Mesendoderm (in vitro differentiated cells): ENCODE data around the gene SLC12A7.

Experiments
- DNase-seq: peaks from one replicate; pipeline ENCODE4 v3.0.0; 2013
- H2AK5ac ChIP-seq: 2 replicates; pipeline ENCODE4 v1.6.1; 2013; ENCODE audit warnings: low read length, inconsistent platforms
- H2BK120ac ChIP-seq: 2 replicates; pipeline ENCODE4 v1.6.1; 2013; ENCODE audit warnings: low read depth, mild to moderate bottlenecking, low read length, moderate library complexity, mixed read lengths
- H2BK15ac ChIP-seq: replicated peaks from 2 replicates; pipeline ENCODE4 v1.6.1; 2013; ENCODE audit warnings: low read depth, mild to moderate bottlenecking, moderate library complexity
- H2BK5ac ChIP-seq: 2 replicates; pipeline ENCODE4 v1.6.1; 2013; ENCODE audit warnings: low read length, inconsistent platforms
- H3K18ac ChIP-seq: 2 replicates; pipeline ENCODE4 v1.6.1; 2013; ENCODE audit warnings: mild to moderate bottlenecking, low read length, mixed read lengths
- H3K23ac ChIP-seq: one replicate; pipeline ENCODE4 v1.6.1; 2013; ENCODE audit warnings: low read length
- H3K27ac ChIP-seq: 2 replicates; pipeline ENCODE4 v1.5.1; 2013; ENCODE audit warnings: low read depth, mild to moderate bottlenecking, inconsistent platforms, low read length, moderate library complexity
- H3K27me3 ChIP-seq: 2 replicates; pipeline ENCODE4 v1.6.1; 2013; ENCODE audit warnings: low read length, control low read depth, mild to moderate bottlenecking, inconsistent platforms; ENCODE audit not compliant: insufficient read depth, poor library complexity
- H3K36me3 ChIP-seq: 2 replicates; pipeline ENCODE4 v1.6.1; 2013; ENCODE audit warnings: low read length, inconsistent platforms; ENCODE audit not compliant: control insufficient read depth, insufficient read depth
- H3K4ac ChIP-seq: one replicate; pipeline ENCODE4 v1.6.1; 2013; ENCODE audit warnings: low read depth, mild to moderate bottlenecking, low read length, moderate library complexity
- H3K4me1 ChIP-seq: 2 replicates; pipeline ENCODE4 v1.6.1; 2013; ENCODE audit warnings: low read depth, low read length, inconsistent platforms; ENCODE audit not compliant: control insufficient read depth
- H3K4me2 ChIP-seq: 2 replicates; pipeline ENCODE4 v1.6.1; 2013; ENCODE audit warnings: low read length
- H3K4me3 ChIP-seq: 2 replicates; pipeline ENCODE4 v1.5.1; 2013; ENCODE audit warnings: mild to moderate bottlenecking, low read length
- H3K56ac ChIP-seq: one replicate; pipeline ENCODE4 v1.6.1; 2013; ENCODE audit warnings: low read length
- H3K79me1 ChIP-seq: 2 replicates; pipeline ENCODE4 v1.6.1; 2013; ENCODE audit warnings: low read length, inconsistent platforms
- H3K79me2 ChIP-seq: 2 replicates; pipeline ENCODE4 v1.6.1; 2013; ENCODE audit warnings: mild to moderate bottlenecking, low read length; ENCODE audit not compliant: control insufficient read depth, insufficient read depth
- H3K9ac ChIP-seq: 2 replicates; pipeline ENCODE4 v1.6.1; 2013; ENCODE audit warnings: low read length, inconsistent platforms
- H4K5ac ChIP-seq: one replicate; pipeline ENCODE4 v1.6.1; 2013; ENCODE audit warnings: low read length
- H4K8ac ChIP-seq: one replicate; pipeline ENCODE4 v1.6.1; 2013; ENCODE audit warnings: low read depth, mild to moderate bottlenecking, control low read depth, low read length, moderate library complexity
- WGBS: extraction: QIAGEN DNeasy Blood & Tissue Kit; methylation state at CpG from one replicate; pipeline ENCODE4 v1.1.7; 2013; ENCODE audit warnings: low lambda C conversion rate, missing lambda C conversion rate; ENCODE audit not compliant: insufficient coverage; ENCODE audit errors: extremely low coverage; 5-methylcytosine and 5-hydroxymethylcytosine counted together

SLC12A7 gene

GRCh38 chr5:1040571-1040970 is 71.3 kb downstream of the SLC12A7 start:
- Histone ChIP-seq H3K27ac (no peak overlapping the region), H2AK5ac (no peak overlapping the region), H3K36me3 (no peaks in the 10 kb centered on the region), H3K4me2 (no peak overlapping the region), H3K56ac (no peak overlapping the region), H2BK5ac (no peak overlapping the region), H3K27me3 (no peaks in the 10 kb centered on the region), H3K9ac (no peak overlapping the region), H4K8ac (no peak overlapping the region), H3K79me1 (no peaks in the 10 kb centered on the region), H3K4me1 (no peaks in the 10 kb centered on the region), H4K5ac (no peak overlapping the region), H3K18ac (no peak overlapping the region), H3K79me2 (no peaks in the 10 kb centered on the region), H3K23ac (no peak overlapping the region), H2BK15ac (no peak overlapping the region), H3K4me3 (no peak overlapping the region), H2BK120ac (no peak overlapping the region), H3K4ac (no peak overlapping the region)
- WGBS: no CpG with 5 or more reads among the region's 10 CpGs
- no peak for DNase-seq

GRCh38 chr5:1039706-1040260 is 72.1 kb downstream of the SLC12A7 start:
- Histone ChIP-seq H3K18ac (no peak overlapping the region), H2BK120ac (no peak overlapping the region), H4K8ac (no peak overlapping the region), H3K56ac (no peak overlapping the region), H3K4me1 (no peaks in the 10 kb centered on the region), H3K4me3 (no peak overlapping the region), H3K27ac (no peak overlapping the region), H3K4ac (no peak overlapping the region), H3K23ac (no peak overlapping the region), H2BK5ac (no peak overlapping the region), H3K9ac (no peak overlapping the region), H3K4me2 (no peak overlapping the region), H3K79me1 (no peaks in the 10 kb centered on the region), H2AK5ac (no peak overlapping the region), H3K27me3 (no peaks in the 10 kb centered on the region), H3K36me3 (no peaks in the 10 kb centered on the region), H3K79me2 (no peaks in the 10 kb centered on the region), H4K5ac (no peak overlapping the region), H2BK15ac (no peak overlapping the region)
- DNase-seq: no peak
- no CpG with 5 or more reads among the region's 18 CpGs for WGBS

GRCh38 chr5:1039210-1039548 is 72.7 kb downstream of the SLC12A7 start:
- no peak overlapping the region for H3K4me3 ChIP-seq
- no peaks in the 10 kb centered on the region for H3K79me1 ChIP-seq
- no peak overlapping the region for H3K4me2 ChIP-seq
- no peak overlapping the region for H2AK5ac ChIP-seq
- H4K5ac ChIP-seq: no peak overlapping the region
- H3K79me2 ChIP-seq: no peaks in the 10 kb centered on the region
- no peak overlapping the region for H3K23ac ChIP-seq
- no peak overlapping the region for H3K4ac ChIP-seq
- no peak overlapping the region for H2BK15ac ChIP-seq
- no CpG with 5 or more reads among the region's 16 CpGs for WGBS
- no peaks in the 10 kb centered on the region for H3K36me3 ChIP-seq
- H3K18ac ChIP-seq: no peak overlapping the region
- no peak overlapping the region for H2BK120ac ChIP-seq
- H3K56ac ChIP-seq: no peak overlapping the region
- no peaks in the 10 kb centered on the region for H3K4me1 ChIP-seq
- no peak overlapping the region for H3K9ac ChIP-seq
- no peak overlapping the region for H4K8ac ChIP-seq
- no peaks in the 10 kb centered on the region for H3K27me3 ChIP-seq
- no peak overlapping the region for H3K27ac ChIP-seq
- no peak overlapping the region for H2BK5ac ChIP-seq
- DNase-seq: no peak

GRCh38 chr5:1038417-1039209 is 73.2 kb downstream of the SLC12A7 start:
- H2AK5ac ChIP-seq: no peak overlapping the region
- H4K8ac ChIP-seq: no peak overlapping the region
- no peak overlapping the region for H3K4ac ChIP-seq
- no peaks in the 10 kb centered on the region for H3K27me3 ChIP-seq
- no peak overlapping the region for H3K27ac ChIP-seq
- H3K4me1 ChIP-seq: no peaks in the 10 kb centered on the region
- H3K79me1 ChIP-seq: no peaks in the 10 kb centered on the region
- no peak overlapping the region for H3K18ac ChIP-seq
- no peak overlapping the region for H3K23ac ChIP-seq
- H4K5ac ChIP-seq: no peak overlapping the region
- no peak overlapping the region for H2BK120ac ChIP-seq
- no peaks in the 10 kb centered on the region for H3K36me3 ChIP-seq
- H3K9ac ChIP-seq: no peak overlapping the region
- H2BK5ac ChIP-seq: no peak overlapping the region
- no peak overlapping the region for H3K4me3 ChIP-seq
- H3K4me2 ChIP-seq: no peak overlapping the region
- no peak overlapping the region for H2BK15ac ChIP-seq
- no CpG with 5 or more reads among the region's 28 CpGs for WGBS
- DNase-seq: no peak
- no peak overlapping the region for H3K56ac ChIP-seq
- H3K79me2 ChIP-seq: no peaks in the 10 kb centered on the region

- Histone ChIP-seq H3K4me1 (no peaks in the 10 kb centered on the region), H2AK5ac (no peak overlapping the region), H2BK120ac (no peak overlapping the region), H3K23ac (no peak overlapping the region), H2BK5ac (no peak overlapping the region), H3K79me1 (no peaks in the 10 kb centered on the region), H3K4me2 (no peak overlapping the region), H3K27me3 (no peaks in the 10 kb centered on the region), H3K18ac (no peak overlapping the region), H3K56ac (no peak overlapping the region), H3K36me3 (no peaks in the 10 kb centered on the region), H3K4me3 (no peak overlapping the region), H3K27ac (no peak overlapping the region), H4K5ac (no peak overlapping the region), H4K8ac (no peak overlapping the region), H3K4ac (no peak overlapping the region), H2BK15ac (no peak overlapping the region), H3K9ac (no peak overlapping the region), H3K79me2 (no peaks in the 10 kb centered on the region)
- no peak for DNase-seq
- WGBS: no CpG with 5 or more reads among the region's 43 CpGs
Observed at GRCh38 chr5:1037671-1038416, 74.0 kb downstream of the SLC12A7 start.
